ENCODE results near the gene SLC22A23. TPM values are rescaled to one million over a fixed set of nuclear protein-coding genes. Genes with fewer than 3 reads are reported as not detected.
A peak's percentile ranks its signal among the peaks of the same experiment; 100 is the strongest.

SLC22A23 gene
- polyA plus RNA-seq, 6 donors from 2014 or later, result 0.43 to 0.61 (median 0.52) TPM; not detected in 2

GRCh38 chr6:3322366-3322890 lies 134.4 kb downstream of the SLC22A23 start:
- Mint-ChIP-seq H3K9me3 (peaks cover 0 to 1% (median 0%) of the 10 kb centered on the region in 7 donors), H3K27ac (no peak overlapping the region), H3K27me3 (peaks cover 8 to 32% (median 20%) of the 10 kb centered on the region in 3 donors), H3K36me3 (no peaks in the 10 kb centered on the region), H3K4me3 (no peak overlapping the region), H3K4me1 (peaks cover 4 to 11% (median 8%) of the 10 kb centered on the region in 3 donors)
- ATAC-seq (ENCODE audit: low read depth in 2 of 2) (no peak), DNase-seq (no peak)

- DNase-seq, result no peak
- H3K27ac Mint-ChIP-seq, result peak overlapping the region in 1 of 6 donors; percentile 44
- H3K4me3 Mint-ChIP-seq, result no peak overlapping the region
- H3K9me3 Mint-ChIP-seq, result peaks cover 0 to 1% (median 0%) of the 10 kb centered on the region in 7 donors
- no peaks in the 10 kb centered on the region for H3K36me3 Mint-ChIP-seq
- H3K4me1 Mint-ChIP-seq, result peaks cover 4 to 11% (median 8%) of the 10 kb centered on the region in 3 donors
- no peak for ATAC-seq (ENCODE audit: low read depth in 2 of 2)
- H3K27me3 Mint-ChIP-seq, result peaks cover 14 to 37% (median 25%) of the 10 kb centered on the region in 3 donors
Measured at GRCh38 chr6:3321875-3322274, 135.0 kb downstream of the SLC22A23 start.

DNA sequence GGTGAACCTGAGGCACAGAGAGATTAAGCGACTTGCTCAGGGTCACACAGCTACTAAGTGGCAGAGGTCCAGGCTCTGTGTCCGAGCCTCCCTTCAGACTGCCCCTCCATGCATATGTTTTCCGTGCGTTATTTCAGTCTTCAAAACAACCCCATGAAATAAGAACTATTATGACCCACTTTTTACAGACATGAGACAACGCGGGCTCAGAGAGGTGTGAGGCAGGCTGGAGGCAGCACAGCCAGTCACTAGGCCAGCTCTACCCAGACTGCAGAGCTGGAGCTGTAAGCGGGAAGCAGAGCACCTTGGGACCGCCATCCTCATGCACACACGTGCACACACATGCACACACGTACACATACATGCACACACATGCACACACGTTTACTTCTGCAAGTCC lies 135.8 kb downstream of the SLC22A23 start:
- Mint-ChIP-seq H3K36me3 (no peaks in the 10 kb centered on the region), H3K27me3 (peaks cover 16 to 41% (median 25%) of the 10 kb centered on the region in 3 donors), H3K27ac (no peak overlapping the region), H3K4me3 (no peak overlapping the region), H3K9me3 (peaks cover 0 to 1% (median 0%) of the 10 kb centered on the region in 7 donors), H3K4me1 (peaks cover 4 to 11% (median 8%) of the 10 kb centered on the region in 3 donors)
- DNase-seq (no peak), ATAC-seq (ENCODE audit: low read depth in 2 of 2) (no peak)

- Mint-ChIP-seq H3K4me3 (no peak overlapping the region), H3K4me1 (peaks cover 4 to 11% (median 8%) of the 10 kb centered on the region in 3 donors), H3K27me3 (peaks cover 16 to 41% (median 25%) of the 10 kb centered on the region in 3 donors), H3K9me3 (peaks cover 0 to 1% (median 0%) of the 10 kb centered on the region in 7 donors), H3K27ac (peak overlapping the region in 1 of 6 donors; percentile 62), H3K36me3 (no peaks in the 10 kb centered on the region)
- DNase-seq, result no peak
- ATAC-seq (ENCODE audit: low read depth in 2 of 2), result no peak
Measured at GRCh38 chr6:3320238-3320811, 136.5 kb downstream of the SLC22A23 start.

DNA sequence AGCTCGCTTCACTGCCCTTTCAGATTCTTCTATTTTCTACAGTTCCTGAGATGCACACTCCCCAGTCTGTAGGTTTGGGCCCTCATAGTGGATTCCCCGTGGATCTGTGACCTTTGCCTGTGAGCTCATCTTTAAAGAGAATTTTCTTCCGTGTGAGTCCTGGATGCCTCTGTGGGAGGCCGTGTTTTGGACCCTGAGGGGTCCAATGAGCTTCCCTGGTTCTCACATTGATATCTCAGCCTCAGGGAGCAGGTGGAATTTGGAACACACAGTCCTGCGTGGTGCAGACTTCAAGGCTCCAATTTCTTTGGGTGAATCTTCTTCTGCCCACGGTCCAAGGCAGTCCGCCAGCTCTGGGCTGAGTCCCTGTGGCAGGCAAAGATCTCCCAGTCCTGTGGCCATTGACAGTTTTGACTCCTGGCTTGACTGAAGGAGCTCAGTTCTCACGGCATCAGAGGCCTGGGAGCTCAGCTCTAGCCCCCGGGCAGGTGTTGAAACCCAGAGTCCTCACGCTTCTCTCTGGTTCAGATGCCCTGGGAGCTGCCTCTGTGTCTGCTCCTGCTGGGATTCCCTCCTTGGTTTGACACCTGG lies 137.1 kb downstream of the SLC22A23 start:
- Mint-ChIP-seq H3K27ac (no peak overlapping the region), H3K4me1 (peaks cover 4 to 11% (median 8%) of the 10 kb centered on the region in 3 donors), H3K27me3 (peaks cover 16 to 41% (median 25%) of the 10 kb centered on the region in 3 donors), H3K4me3 (no peak overlapping the region), H3K36me3 (no peaks in the 10 kb centered on the region), H3K9me3 (peaks cover 0 to 1% (median 0%) of the 10 kb centered on the region in 7 donors)
- DNase-seq (no peak), ATAC-seq (ENCODE audit: low read depth in 2 of 2) (no peak)

GRCh38 chr6:3318821-3319540 lies 137.9 kb downstream of the SLC22A23 start:
- H3K36me3 Mint-ChIP-seq, result no peaks in the 10 kb centered on the region

DNA sequence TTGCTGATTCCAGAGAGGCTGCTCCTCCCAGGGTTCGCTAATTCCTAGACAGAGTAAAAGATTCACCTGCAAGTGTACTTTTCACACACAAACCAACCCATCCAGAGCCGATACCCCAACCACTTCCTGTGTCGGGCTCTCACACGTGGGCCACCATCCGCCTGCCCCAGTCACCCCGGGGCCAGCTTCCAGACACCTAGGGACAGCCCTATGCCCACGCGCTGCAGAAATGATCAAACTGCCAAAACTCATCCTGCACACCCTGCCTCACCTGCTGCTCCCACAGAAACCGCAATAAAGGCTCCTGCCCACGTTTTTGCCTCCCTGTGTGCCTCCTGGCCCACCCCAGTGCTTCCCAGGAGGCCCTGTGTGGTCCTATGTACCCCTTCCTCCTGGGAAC lies 138.6 kb downstream of the SLC22A23 start:
- peaks cover 4 to 11% (median 8%) of the 10 kb centered on the region in 3 donors for H3K4me1 Mint-ChIP-seq
- ATAC-seq (ENCODE audit: low read depth in 2 of 2) (no peak), DNase-seq (no peak)
- H3K27ac Mint-ChIP-seq, result no peak overlapping the region
- no peaks in the 10 kb centered on the region for H3K36me3 Mint-ChIP-seq
- H3K27me3 Mint-ChIP-seq, result peaks cover 16 to 41% (median 25%) of the 10 kb centered on the region in 3 donors
- no peak overlapping the region for H3K4me3 Mint-ChIP-seq
- no peaks in the 10 kb centered on the region for H3K9me3 Mint-ChIP-seq

More at GRCh38 chr6:3318821-3319540, 137.9 kb downstream of the SLC22A23 start:
- ATAC-seq (ENCODE audit: low read depth in 2 of 2) (no peak), DNase-seq (no peak)
- peaks cover 4 to 11% (median 8%) of the 10 kb centered on the region in 3 donors for H3K4me1 Mint-ChIP-seq
- peaks cover 16 to 41% (median 25%) of the 10 kb centered on the region in 3 donors for H3K27me3 Mint-ChIP-seq
- H3K9me3 Mint-ChIP-seq, result peaks cover 0 to 1% (median 0%) of the 10 kb centered on the region in 7 donors
- peak overlapping the region in 1 of 6 donors; percentile 14 for H3K27ac Mint-ChIP-seq
- no peak overlapping the region for H3K4me3 Mint-ChIP-seq

- no peak for ATAC-seq (ENCODE audit: low read depth in 2 of 2)
- peaks cover 4 to 11% (median 8%) of the 10 kb centered on the region in 3 donors for H3K4me1 Mint-ChIP-seq
- H3K9me3 Mint-ChIP-seq, result no peaks in the 10 kb centered on the region
- H3K36me3 Mint-ChIP-seq, result no peaks in the 10 kb centered on the region
- DNase-seq, result no peak
- peaks cover 16 to 41% (median 25%) of the 10 kb centered on the region in 3 donors for H3K27me3 Mint-ChIP-seq
- no peak overlapping the region for H3K27ac Mint-ChIP-seq
- H3K4me3 Mint-ChIP-seq, result no peak overlapping the region
Measured at GRCh38 chr6:3317741-3318211, 139.1 kb downstream of the SLC22A23 start.

GRCh38 chr6:3316818-3317217 lies 140.0 kb downstream of the SLC22A23 start:
- no peak for ATAC-seq (ENCODE audit: low read depth in 2 of 2)
- no peaks in the 10 kb centered on the region for H3K36me3 Mint-ChIP-seq

GRCh38 chr6:3316331-3316730 lies 140.5 kb downstream of the SLC22A23 start:
- H3K27ac Mint-ChIP-seq, result no peak overlapping the region
- H3K27me3 Mint-ChIP-seq, result peaks cover 16 to 33% (median 31%) of the 10 kb centered on the region in 3 donors
- no peak for DNase-seq
- H3K4me3 Mint-ChIP-seq, result no peak overlapping the region
- H3K36me3 Mint-ChIP-seq, result no peaks in the 10 kb centered on the region
- peaks cover 4 to 11% (median 8%) of the 10 kb centered on the region in 3 donors for H3K4me1 Mint-ChIP-seq
- ATAC-seq (ENCODE audit: low read depth in 2 of 2), result no peak
- no peaks in the 10 kb centered on the region for H3K9me3 Mint-ChIP-seq

More at GRCh38 chr6:3316818-3317217, 140.0 kb downstream of the SLC22A23 start:
- no peak overlapping the region for H3K4me3 Mint-ChIP-seq
- H3K4me1 Mint-ChIP-seq, result peaks cover 4 to 11% (median 8%) of the 10 kb centered on the region in 3 donors
- DNase-seq, result no peak
- H3K9me3 Mint-ChIP-seq, result no peaks in the 10 kb centered on the region
- H3K27ac Mint-ChIP-seq, result no peak overlapping the region
- H3K27me3 Mint-ChIP-seq, result peaks cover 16 to 38% (median 30%) of the 10 kb centered on the region in 3 donors

DNA sequence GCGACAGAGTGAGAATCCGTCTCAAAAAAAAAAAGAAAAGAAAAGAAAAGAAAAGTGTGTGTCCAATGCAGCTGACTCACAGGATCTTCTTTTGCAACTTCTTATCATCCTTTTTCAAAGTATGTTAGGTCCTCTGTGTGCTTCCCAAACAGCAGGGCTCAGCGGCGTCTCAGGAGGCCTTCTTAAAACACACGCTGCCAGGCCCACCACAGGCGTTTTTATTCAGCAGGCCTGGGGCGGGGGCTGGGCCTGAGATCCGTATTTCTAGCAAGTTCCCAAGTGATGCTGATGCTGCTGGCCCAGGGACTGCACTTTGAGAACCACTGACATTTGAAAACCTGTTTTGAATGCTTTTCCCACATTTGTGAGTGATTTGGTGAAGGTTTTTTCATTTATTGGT lies 141.0 kb downstream of the SLC22A23 start:
- Mint-ChIP-seq H3K9me3 (no peaks in the 10 kb centered on the region), H3K27me3 (peaks cover 16 to 35% (median 30%) of the 10 kb centered on the region in 3 donors), H3K27ac (peak overlapping the region in 1 of 6 donors; percentile 61), H3K4me1 (peaks cover 4 to 11% (median 8%) of the 10 kb centered on the region in 3 donors), H3K36me3 (no peaks in the 10 kb centered on the region), H3K4me3 (no peak overlapping the region)
- DNase-seq (no peak), ATAC-seq (ENCODE audit: low read depth in 2 of 2) (no peak)

GRCh38 chr6:3314621-3315467 lies 142.0 kb downstream of the SLC22A23 start:
- Mint-ChIP-seq H3K4me1 (peaks cover 4 to 11% (median 8%) of the 10 kb centered on the region in 3 donors), H3K4me3 (no peak overlapping the region), H3K9me3 (no peaks in the 10 kb centered on the region), H3K27ac (no peak overlapping the region), H3K36me3 (no peaks in the 10 kb centered on the region), H3K27me3 (peaks cover 16 to 39% (median 36%) of the 10 kb centered on the region in 3 donors)
- ATAC-seq (ENCODE audit: low read depth in 2 of 2) (no peak), DNase-seq (no peak)

Data from naive B cell (primary cell).